GM12874 (cell line): ENCODE measurements around the gene RGMA.

Experiments used
- TF ChIP-seq, protein P1 (sequence below): IDR thresholded peaks from 2 replicates; pipeline ENCODE4 v1.5.1; 2011; ENCODE audit warnings: low read depth, mild to moderate bottlenecking, control low read depth, low read length, moderate library complexity; ENCODE audit not compliant: insufficient read depth

Gene RGMA

DNA sequence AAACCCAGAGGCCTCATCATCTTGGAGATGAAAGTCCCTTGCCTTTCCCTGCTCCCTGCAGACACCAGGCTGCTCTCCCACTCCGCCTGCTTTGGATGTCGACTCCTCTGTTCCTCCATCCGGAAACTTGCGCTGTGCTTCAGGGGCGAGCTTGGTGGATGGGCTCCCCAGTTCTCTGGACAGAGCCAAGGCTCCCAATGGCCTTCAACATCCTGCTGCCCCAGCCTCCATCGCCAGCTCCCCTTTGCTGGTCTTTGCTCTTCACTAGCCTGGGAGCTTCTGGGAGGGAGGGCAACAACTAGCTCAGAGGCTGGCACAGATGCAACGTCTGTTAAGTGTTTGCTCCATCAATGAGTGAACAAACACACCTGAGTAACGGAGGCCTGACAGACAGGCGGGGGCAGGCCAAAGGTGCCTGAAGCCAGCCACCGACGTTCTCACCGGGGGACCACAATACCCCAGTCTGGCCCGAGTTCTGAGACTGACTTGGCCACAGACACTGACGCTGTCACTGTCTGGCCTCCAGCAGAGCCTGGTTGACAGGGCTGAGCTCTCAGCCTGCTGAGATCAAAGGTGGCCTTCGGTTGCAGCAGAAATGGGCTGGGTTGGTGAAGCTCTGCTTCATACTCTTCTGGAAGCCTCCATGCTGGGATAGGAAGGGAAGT lies 39.0 kb downstream of the RGMA start:
- TF ChIP-seq, protein P1, sequence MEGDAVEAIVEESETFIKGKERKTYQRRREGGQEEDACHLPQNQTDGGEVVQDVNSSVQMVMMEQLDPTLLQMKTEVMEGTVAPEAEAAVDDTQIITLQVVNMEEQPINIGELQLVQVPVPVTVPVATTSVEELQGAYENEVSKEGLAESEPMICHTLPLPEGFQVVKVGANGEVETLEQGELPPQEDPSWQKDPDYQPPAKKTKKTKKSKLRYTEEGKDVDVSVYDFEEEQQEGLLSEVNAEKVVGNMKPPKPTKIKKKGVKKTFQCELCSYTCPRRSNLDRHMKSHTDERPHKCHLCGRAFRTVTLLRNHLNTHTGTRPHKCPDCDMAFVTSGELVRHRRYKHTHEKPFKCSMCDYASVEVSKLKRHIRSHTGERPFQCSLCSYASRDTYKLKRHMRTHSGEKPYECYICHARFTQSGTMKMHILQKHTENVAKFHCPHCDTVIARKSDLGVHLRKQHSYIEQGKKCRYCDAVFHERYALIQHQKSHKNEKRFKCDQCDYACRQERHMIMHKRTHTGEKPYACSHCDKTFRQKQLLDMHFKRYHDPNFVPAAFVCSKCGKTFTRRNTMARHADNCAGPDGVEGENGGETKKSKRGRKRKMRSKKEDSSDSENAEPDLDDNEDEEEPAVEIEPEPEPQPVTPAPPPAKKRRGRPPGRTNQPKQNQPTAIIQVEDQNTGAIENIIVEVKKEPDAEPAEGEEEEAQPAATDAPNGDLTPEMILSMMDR = no peak

DNA sequence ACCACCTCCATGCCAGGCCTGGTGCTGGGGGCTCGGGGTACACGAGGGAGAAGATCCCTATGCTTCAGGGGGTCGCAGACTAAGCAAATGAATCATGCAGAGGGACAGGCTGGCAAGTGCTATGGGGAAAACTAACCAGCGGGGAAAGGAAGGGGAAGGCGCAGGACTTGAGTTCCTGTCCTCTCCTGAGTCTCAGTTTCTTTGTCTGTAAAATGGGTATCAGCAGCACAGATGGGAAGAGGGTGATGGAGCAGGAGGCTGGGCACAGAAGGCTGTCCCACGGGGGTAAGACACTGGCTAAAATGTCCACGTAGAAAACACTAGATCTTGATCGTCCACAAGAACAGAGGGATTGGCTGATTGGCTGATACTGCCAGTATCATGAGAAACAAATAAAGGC lies 39.8 kb downstream of the RGMA start:
- TF ChIP-seq, protein P1 = no peak

DNA sequence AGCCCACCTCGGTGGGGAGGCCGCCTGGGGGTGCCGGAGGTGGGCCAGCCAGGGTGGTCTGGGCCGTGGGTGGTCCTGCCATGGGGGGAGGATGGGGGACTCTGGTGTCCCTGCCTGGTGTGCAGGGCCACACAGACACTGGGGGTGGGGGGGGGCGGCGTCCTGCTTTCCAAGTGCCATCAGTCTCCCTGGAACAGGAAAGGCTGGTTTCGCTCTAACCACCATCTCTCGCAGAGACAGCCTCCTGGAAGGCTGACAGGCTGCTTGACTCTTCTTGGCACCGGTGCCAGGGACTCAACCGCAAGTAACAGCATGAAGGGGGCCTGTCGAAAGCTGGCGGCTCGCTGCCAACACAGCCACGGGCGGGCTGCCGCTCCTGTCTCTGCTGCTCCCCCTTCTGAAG lies 40.3 kb downstream of the RGMA start:
- TF ChIP-seq, protein P1 = no peak

DNA sequence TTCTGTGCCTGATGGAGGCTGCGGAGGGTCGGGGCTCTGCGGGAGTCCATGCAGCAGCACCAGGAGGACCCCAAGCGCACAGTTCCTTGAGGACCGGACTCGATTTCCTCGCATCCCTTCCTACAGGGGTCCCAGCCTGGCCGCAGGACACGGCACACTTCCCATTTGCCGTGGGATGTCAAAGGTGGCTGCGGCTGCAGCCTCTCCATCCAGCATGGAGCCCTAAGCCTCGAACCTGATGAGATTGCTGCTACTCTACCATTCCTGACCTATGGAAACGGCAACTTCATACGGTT lies 40.6 kb downstream of the RGMA start:
- TF ChIP-seq, protein P1 = no peak

DNA sequence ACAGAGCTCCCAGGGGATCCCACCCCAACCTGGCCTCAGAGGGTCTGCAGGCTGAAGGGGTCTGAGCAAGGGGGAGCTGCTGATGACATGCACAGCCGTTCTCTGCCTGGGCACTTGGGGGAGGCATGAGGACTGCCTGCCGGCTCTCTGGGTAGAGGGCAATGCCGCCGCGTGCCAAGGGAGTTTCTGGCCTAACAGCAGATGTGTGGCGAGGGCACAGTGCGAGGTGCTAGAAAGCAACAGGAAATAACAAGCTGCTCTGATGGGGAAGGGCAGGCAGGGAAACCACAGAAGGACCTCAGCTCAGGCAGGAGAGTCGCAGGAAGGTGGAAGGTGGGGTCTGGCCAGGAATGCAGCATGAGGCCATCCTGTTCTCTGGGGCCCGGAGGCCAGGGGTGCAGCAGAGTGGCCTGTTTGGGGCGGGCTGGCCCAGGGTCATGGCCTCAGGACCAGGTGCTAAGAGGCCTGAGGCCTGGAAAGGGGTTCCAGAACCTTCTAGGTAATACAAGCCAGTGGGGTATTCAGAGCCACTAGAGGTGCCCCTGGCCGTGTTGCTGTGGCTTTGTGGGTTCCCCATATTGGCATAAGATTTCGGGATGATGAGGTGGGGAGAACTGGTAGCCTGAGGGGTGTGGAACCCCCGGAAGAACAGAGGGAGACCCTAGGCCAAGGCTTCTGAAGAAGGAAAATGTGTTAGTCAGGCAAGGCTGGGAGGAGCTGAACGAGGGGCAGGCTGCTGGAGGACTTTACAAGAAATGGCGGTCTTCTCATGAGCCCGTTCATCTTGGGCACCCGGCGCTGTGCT lies 41.2 kb downstream of the RGMA start:
- TF ChIP-seq, protein P1 = no peak

DNA sequence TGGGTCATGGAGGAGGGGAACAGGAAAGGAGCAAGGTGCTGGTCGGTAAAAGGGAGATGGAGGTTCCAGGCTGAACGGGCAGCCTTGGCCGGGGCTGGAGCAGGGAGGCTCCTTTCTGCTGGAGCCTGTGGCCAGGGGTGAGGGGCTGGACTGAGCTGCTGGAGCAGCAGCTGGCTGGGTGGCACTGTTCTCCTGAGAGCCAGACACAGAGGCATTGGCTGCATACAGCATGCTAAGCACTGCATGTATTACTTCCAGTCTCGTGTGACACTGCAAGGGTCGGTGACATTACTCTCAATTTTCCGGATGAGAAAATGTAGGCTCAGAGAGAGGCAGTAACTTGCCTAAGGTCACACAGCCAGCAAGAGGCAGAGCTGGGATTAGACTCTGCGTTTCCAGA lies 42.3 kb downstream of the RGMA start:
- TF ChIP-seq, protein P1 = no peak

DNA sequence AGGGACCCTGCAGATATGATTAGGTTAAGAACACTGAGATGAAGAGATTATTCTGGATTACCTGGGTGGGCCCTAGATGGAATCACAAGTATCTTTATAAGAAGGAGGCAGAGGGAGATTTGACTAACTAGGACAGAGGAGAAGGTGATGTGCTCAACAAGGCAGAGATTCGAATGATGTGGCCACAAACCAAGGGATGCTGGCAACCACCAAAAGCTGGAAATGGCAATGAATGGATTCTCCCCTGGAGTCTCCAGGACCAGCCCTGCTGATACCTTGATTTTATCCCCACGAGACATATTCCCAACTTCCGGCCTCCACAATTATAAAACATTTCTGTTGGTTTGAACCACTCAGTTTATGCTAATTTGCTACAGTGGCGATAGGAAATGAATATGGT lies 42.9 kb downstream of the RGMA start:
- TF ChIP-seq, protein P1 = no peak
